Raji (cell line): Measurements from ENCODE around the gene RFPL2.

Experiments
- POLR2A ChIP-seq: IDR thresholded peaks from 2 replicates; pipeline ENCODE4 v1.6.1; 2011; ENCODE audit warnings: low read depth, low read length, control low read depth; ENCODE audit not compliant: insufficient read depth

Gene RFPL2

DNA sequence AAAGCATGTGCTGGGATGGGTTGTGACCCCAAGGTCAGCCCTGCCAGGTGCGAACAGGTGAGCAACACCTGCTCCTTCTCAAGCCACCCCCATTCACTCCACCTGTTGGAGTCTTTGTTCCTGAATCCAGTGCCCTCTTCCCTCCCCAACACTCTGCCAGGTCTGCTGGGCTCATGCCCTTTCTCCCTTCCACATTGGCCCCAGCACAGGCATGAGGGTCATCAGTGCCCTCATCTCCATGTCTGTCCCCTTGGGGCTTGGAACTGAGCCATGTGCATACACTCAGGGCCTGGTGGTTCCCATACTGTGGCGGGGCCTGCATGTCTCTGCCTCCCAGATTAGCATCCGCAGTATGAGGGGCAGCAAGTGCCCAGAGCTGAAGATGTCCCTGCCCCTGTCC, 19.1 kb downstream of the RFPL2 start:
- no peak for TF ChIP-seq POLR2A

- TF ChIP-seq POLR2A, result no peak
Measured at GRCh38 chr22:32183625-32184024, 21.2 kb downstream of the RFPL2 start.

DNA sequence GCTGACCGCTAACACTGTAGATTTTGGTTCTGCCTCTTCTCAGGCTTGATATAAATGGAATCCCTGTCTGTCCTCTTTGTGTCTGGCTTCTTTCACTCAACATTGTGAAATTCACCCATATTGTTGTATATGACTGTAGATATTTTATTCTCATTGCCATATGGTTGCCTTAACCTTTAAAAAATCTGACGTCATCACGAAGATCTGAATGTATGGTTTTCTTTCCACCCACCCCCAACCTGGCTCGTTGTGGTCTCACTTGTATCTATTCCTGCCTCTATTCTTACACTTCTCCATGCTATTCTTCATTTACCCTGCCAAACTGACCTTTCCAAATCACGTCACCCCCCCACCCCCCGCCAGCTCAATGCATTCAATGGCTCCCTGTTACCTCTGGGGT, 23.8 kb downstream of the RFPL2 start:
- no peak for TF ChIP-seq POLR2A

GRCh38 chr22:32177221-32177765, 27.6 kb downstream of the RFPL2 start:
- no peak for TF ChIP-seq POLR2A

DNA sequence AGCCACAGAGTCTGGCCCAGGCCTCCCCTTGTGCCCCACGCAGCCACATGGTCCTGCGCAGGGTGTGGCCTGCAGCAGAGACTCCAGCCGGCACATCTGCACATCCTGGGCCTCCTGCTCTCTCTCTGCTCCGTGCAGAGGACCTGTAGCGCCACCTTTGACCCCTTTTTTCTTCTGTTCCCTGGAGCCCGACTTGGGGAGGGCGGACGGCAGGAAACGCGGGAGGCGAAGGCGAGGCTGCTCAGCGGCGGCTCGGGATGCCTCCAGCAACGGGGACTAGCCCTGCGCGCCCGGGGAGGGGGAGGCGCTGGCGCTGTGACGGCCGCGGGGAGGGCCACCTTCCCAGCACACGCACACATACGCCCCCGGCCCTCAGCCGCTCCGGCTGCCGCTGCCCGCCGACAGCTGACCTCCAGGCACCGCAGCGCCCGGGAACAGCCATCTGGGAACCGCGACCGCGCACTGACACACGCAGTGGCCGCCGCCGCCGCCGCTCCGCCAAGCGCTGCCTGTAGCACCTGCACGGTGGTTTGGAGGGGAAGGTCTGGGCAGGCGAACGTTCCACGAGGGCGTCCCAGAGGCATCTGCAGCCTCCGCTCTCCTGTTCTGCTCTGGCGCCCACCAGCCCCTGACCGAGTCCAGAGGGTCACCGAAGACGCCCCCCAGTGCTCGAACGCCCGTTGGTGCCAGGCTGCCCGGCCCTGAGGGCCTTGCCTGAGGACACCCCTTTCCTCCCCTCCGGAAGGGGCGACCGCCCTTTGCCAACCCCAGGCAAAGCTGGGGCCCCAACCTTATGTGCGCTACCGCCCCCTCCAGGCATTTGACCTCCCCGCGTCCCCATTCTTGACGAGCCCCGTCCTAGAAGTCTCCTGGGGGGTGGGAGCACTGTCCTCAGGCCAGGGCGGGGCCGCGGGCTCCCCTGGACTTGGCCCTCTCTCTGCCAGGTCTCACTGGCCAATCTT, 28.9 kb downstream of the RFPL2 start:
- TF ChIP-seq POLR2A, result no peak

DNA sequence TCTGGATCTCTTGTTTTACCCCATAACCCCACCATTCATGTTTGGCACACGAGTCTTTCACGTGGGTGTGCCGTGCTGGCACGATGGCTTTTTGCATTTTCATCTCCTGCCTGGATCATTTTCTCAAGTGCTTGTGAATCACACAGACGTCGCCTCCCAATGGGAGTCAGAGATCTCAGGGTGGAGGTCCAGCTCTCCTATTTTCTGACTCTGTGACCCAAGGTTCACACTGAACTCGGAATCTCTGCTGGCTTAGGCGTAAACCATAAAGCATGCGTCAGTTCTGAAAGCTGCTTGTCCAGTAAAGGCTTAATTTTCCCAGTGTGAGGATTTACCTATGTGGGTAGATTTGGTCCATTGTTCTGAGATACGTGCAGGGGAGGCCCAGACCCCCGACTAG, 29.8 kb downstream of the RFPL2 start:
- TF ChIP-seq POLR2A, result no peak

DNA sequence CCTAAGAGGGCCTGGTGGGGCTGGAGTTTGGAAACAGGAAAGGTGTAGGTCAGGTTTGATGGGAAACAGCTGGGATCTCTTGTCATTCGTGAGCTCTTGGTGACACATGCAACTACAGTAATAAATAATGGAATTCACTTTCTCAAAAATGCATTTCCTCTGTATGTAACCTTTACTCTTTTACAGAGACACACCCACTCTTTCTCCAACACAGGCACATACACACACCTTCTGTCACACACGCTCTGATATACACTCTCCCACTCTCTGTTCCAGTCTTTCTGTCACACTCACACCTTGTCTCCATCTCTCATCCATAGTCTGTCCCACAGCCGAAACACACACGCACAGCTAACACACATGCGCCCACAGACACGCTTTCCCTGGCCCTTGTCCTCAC, 39.2 kb downstream of the RFPL2 start:
- no peak for TF ChIP-seq POLR2A

- TF ChIP-seq POLR2A, result no peak
Measured at GRCh38 chr22:32164075-32164860, 40.6 kb downstream of the RFPL2 start.

DNA sequence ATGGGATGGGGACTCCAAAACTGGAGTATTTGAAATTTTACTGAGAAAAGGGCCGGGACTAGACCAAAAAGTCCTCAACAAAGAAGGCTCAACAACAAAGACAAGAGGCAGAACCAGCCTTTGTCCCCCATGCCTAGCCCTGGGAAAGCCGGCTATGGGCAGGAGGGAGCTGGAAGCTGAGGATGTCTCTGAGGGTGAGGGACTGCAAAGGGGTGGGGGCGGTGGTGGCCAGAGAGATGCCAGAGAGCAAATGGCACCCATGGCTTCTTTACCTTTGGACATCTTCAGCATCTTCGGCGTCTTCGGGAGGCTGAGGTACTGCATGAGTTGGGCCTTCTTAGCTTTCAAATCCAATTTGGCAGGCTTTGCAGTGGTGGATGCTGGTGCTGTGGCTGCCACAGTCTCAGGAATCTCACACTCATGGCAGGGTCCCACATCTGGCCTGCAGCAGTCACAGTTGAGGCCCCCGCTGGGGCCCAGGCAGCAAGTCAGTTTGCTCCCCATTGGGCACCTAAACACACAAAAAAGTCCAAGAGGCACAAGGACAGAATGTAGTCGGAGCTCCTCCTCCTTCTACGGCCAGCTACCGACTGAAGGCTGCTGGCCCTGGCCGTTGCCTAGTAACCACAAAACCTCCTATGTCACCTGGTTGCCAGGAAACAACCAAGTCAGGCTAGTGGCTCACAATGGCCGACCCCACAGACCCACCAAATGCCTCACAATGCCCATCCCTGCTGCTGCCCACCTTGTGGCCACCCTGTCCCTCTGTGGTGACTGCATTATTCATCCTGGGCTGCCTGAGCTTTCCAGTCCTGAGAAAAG, 46.0 kb downstream of the RFPL2 start, which contains the start of gene C22orf42:
Gene C22orf42 (minus strand): TSS at position 592 of the 822 bp plus-strand sequence. CDS start 88 bp downstream, at position 504.
- TF ChIP-seq POLR2A, result no peak

DNA sequence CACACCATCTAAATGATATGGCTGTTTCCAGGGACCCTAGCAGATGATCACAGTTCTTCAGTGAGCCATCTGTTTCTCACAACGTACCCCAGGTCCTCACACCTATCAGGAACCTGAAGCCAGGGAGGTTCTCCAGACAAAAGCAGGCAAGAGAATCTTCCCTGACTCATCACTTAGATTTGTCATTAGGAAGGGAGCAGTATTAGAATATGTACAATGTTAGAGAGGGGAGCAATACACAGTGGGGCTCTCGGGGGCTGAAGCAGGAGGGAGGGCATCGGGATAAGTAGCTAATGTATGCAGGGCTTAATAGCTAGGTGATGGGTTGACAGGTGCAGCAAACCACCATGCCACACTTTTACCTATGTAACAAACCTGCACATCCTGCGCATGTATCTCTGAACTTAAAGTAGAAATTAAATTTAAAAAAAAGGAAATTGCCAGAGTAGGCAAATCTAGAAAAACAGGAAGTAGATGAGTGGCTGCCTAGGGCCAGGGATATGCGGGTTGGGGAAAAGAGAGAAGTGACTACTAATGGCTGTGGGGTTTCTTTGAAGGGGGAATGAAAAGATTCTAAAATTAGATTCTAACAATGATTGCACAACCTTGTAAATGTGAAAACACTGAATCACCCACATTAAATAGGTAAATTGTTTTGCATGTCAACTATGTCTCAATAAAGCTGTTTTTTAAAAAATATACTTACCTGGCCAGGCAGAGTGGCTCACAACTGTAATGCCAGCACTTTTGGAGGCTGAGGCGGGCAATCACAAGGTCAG, 60.2 kb downstream of the RFPL2 start:
- no peak for TF ChIP-seq POLR2A

- no peak for TF ChIP-seq POLR2A
Measured at GRCh38 chr22:32142600-32142999, 62.3 kb downstream of the RFPL2 start.
